ENCODE results near the gene GLG1. TPM values are rescaled to one million over a fixed set of nuclear protein-coding genes. Genes with fewer than 3 reads are reported as not detected.

GLG1 gene
- total RNA-seq, 1 experiment from 2014 or later, result 135 TPM

GRCh38 chr16:74585846-74586443 lies 21.0 kb downstream of the GLG1 start:
- no peak overlapping the region for H2BK12ac ChIP-seq (ENCODE audit: insufficient read length, low read depth, low read length)
- H3T11ph ChIP-seq (ENCODE audit: low read length), result no peak overlapping the region
- H4K91ac ChIP-seq (ENCODE audit: insufficient read length, low read depth, low read length), result no peak overlapping the region
- no peak overlapping the region for H3K23ac ChIP-seq (ENCODE audit: insufficient read length, low read depth, low read length)
- no peak overlapping the region for H3K27ac ChIP-seq (ENCODE audit: insufficient read length, low read depth, low read length)
- no peaks in the 10 kb centered on the region for H3K23me2 ChIP-seq (ENCODE audit: insufficient read length, low read depth, low read length, poor library complexity, severe bottlenecking)
- no peak for TF ChIP-seq CTCF (conservative IDR thresholded peaks at IDR 0.05)
- H3K9ac ChIP-seq (ENCODE audit: extremely low read depth, insufficient read length, low read length), result no peak overlapping the region
- H3K56ac ChIP-seq (ENCODE audit: insufficient read length, low read depth, low read length), result no peak overlapping the region
- H2AK5ac ChIP-seq (ENCODE audit: insufficient read length, low read length), result no peak overlapping the region
- no peak overlapping the region for H3K4ac ChIP-seq (ENCODE audit: low read depth, low read length)
- peaks cover 13% of the 10 kb centered on the region for H3K79me1 ChIP-seq (ENCODE audit: insufficient read depth, low read depth, low read length, poor library complexity, severe bottlenecking)
- no peak overlapping the region for H3K4me3 Mint-ChIP-seq
- H3K27me3 ChIP-seq (ENCODE audit: insufficient read depth, low read length), result no peaks in the 10 kb centered on the region
- H2BK20ac ChIP-seq (ENCODE audit: low read depth, low read length, poor library complexity, severe bottlenecking), result no peak overlapping the region
- no peaks in the 10 kb centered on the region for H3K9me3 ChIP-seq (ENCODE audit: control insufficient read depth, low read depth, low read length)
- no peak overlapping the region for H4K8ac ChIP-seq (replicated peaks; ENCODE audit: insufficient read length, low read depth, low read length)
- H3K4me1 ChIP-seq (ENCODE audit: insufficient read depth, low read length), result no peaks in the 10 kb centered on the region
- H2BK120ac ChIP-seq (ENCODE audit: low read depth, low read length, poor library complexity, severe bottlenecking), result no peak overlapping the region
- WGBS (ENCODE audit: extremely low coverage, insufficient read length, low lambda C conversion rate), result no CpG with 5 or more reads among the region's 6 CpGs
- peaks cover 15% of the 10 kb centered on the region; the same call in 1 of the 2 replicates for H3K79me2 ChIP-seq (ENCODE audit: insufficient read depth, low read length)
- H3K4me1 Mint-ChIP-seq, result peaks cover 5 to 7% of the 10 kb centered on the region in 2 experiments
- no peak overlapping the region for H2BK15ac ChIP-seq (ENCODE audit: low read depth, low read length)
- no peak overlapping the region for H3K4me2 ChIP-seq (ENCODE audit: insufficient read depth, insufficient read length, low read length)
- H3K14ac ChIP-seq (ENCODE audit: insufficient read depth, low read length), result no peak overlapping the region
- peaks cover 0 to 6% (median 5%) of the 10 kb centered on the region in 3 experiments; a peak in 3 of 7 replicates for H3K36me3 Mint-ChIP-seq (ENCODE audit: insufficient read depth in 1 of 3, low read depth in 3 of 3)
- H2BK5ac ChIP-seq (ENCODE audit: insufficient read length, low read length), result no peak overlapping the region
- H2AFZ ChIP-seq (ENCODE audit: low read length), result no peak overlapping the region
- H3K18ac ChIP-seq (ENCODE audit: insufficient read length, low read depth, low read length), result no peak overlapping the region
- H3K27me3 Mint-ChIP-seq (ENCODE audit: low read depth), result no peaks in the 10 kb centered on the region
- DNase-seq, result no peak
- H3K27ac Mint-ChIP-seq, result no peak overlapping the region; a peak in 1 of 7 replicates
- H4K5ac ChIP-seq (ENCODE audit: insufficient read length, low read depth, low read length), result no peak overlapping the region
- H3K9me3 Mint-ChIP-seq, result no peaks in the 10 kb centered on the region
- peaks cover 2% of the 10 kb centered on the region for H4K20me1 ChIP-seq (ENCODE audit: control insufficient read depth, insufficient read depth, insufficient read length)

Data from H9 (cell line).